Measurements from ENCODE around the gene ANKFY1.

The ANKFY1 gene

GRCh38 chr17:4120332-4120731 lies 143.4 kb downstream of the ANKFY1 start:
- DNase-seq (ENCODE audit: low read depth): no peak
- TF ChIP-seq, protein P1, sequence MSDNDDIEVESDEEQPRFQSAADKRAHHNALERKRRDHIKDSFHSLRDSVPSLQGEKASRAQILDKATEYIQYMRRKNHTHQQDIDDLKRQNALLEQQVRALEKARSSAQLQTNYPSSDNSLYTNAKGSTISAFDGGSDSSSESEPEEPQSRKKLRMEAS (IDR thresholded peaks at IDR 0.05; ENCODE audit: low read depth, low read length): no peak
- no peak for TF ChIP-seq MYC (IDR thresholded peaks at IDR 0.05; ENCODE audit: low read depth, low read length)
- TF ChIP-seq POLR2A (IDR thresholded peaks at IDR 0.05; ENCODE audit: extremely low read depth, insufficient read length): no peak
- no peak for TF ChIP-seq CTCF (IDR thresholded peaks at IDR 0.05; ENCODE audit: low read depth, low read length)
- H3K4me3 ChIP-seq (ENCODE audit: low read depth, low read length): no peak overlapping the region

DNA sequence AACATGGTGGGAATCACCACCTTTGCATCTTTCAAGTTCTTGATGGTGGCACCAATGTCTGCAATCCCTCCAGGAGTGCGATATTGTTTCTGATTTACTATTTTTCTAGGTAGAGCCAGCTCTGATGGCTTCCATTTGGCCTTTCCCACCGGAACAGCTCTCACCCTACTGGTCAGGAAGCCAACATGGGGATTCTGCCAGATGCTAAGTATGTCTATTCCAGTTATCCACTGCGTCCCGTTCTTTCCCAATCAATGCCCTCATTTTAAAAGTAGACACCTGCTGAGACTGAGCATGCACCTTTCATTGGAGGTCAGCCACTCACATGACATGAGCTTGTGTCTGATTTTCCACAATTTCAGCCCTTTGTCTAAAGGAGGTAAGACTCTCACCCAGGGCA lies 144.5 kb downstream of the ANKFY1 start:
- DNase-seq (ENCODE audit: low read depth): no peak
- TF ChIP-seq POLR2A (IDR thresholded peaks at IDR 0.05; ENCODE audit: extremely low read depth, insufficient read length) (no peak), MYC (IDR thresholded peaks at IDR 0.05; ENCODE audit: low read depth, low read length) (no peak), CTCF (IDR thresholded peaks at IDR 0.05; ENCODE audit: low read depth, low read length) (no peak)
- TF ChIP-seq, protein P1 (IDR thresholded peaks at IDR 0.05; ENCODE audit: low read depth, low read length): no peak
- no peak overlapping the region for H3K4me3 ChIP-seq (ENCODE audit: low read depth, low read length)

GRCh38 chr17:4118015-4118743 lies 145.6 kb downstream of the ANKFY1 start:
- TF ChIP-seq CTCF (IDR thresholded peaks at IDR 0.05; ENCODE audit: low read depth, low read length) (no peak), MYC (IDR thresholded peaks at IDR 0.05; ENCODE audit: low read depth, low read length) (no peak), POLR2A (IDR thresholded peaks at IDR 0.05; ENCODE audit: extremely low read depth, insufficient read length) (no peak)
- TF ChIP-seq, protein P1 (IDR thresholded peaks at IDR 0.05; ENCODE audit: low read depth, low read length): no peak
- DNase-seq (ENCODE audit: low read depth): no peak
- H3K4me3 ChIP-seq (ENCODE audit: low read depth, low read length): no peak overlapping the region

GRCh38 chr17:4116516-4116915 lies 147.3 kb downstream of the ANKFY1 start:
- H3K4me3 ChIP-seq (ENCODE audit: low read depth, low read length): no peak overlapping the region
- TF ChIP-seq, protein P1 (IDR thresholded peaks at IDR 0.05; ENCODE audit: low read depth, low read length): no peak
- no peak for TF ChIP-seq MYC (IDR thresholded peaks at IDR 0.05; ENCODE audit: low read depth, low read length)
- no peak for TF ChIP-seq POLR2A (IDR thresholded peaks at IDR 0.05; ENCODE audit: extremely low read depth, insufficient read length)
- no peak for DNase-seq (ENCODE audit: low read depth)

Measured in NB4 (cell line).